SU-DHL-6 (cell line): ENCODE data around the gene ANKRD33B.

Experiments
- CTCF ChIP-seq: fragments of 200-600 bp; sonication (generic); IDR thresholded peaks from one replicate; pipeline ENCODE4 v1.5.1; 2017; ENCODE audit warnings: antibody characterized with exemption, mild to moderate bottlenecking, low read length, moderate library complexity; ENCODE audit not compliant: insufficient read depth, poor library complexity, severe bottlenecking
- EZH2phosphoT487 ChIP-seq: fragments of 200-600 bp; sonication (generic), shearing (Covaris generic); conservative IDR thresholded peaks from 2 replicates; pipeline ENCODE4 v1.6.1; 2018; ENCODE audit warnings: mild to moderate bottlenecking, antibody characterized with exemption, low read length, moderate library complexity, mixed read lengths

- TF ChIP-seq CTCF, result no peak
- TF ChIP-seq EZH2phosphoT487, result no peak
Measured at GRCh38 chr5:10528827-10529226, 35.0 kb upstream of the ANKRD33B start.
